OCI-LY7 (cell line): ENCODE measurements around the gene GNG11. TPM values are rescaled to one million over a fixed set of nuclear protein-coding genes. Genes with fewer than 3 reads are reported as not detected.
A peak's percentile ranks its signal among the peaks of the same experiment; 100 is the strongest.
"Not testable (repeated sequence)": the region's sequence is repeated elsewhere in the genome, so short reads cannot be mapped to it uniquely, and the experiment has no call there.

ENCODE experiments used
- BruUV-seq: library from RNA; stranded (reverse); fragments of 400-500 nt; replicated peaks from 2 replicates; lab custom pipeline; 2021; lab: Mats Ljungman, UMichigan
- CTCF ChIA-PET: fragments of 300-600 bp; sonication (Branson Sonifier 250); formaldehyde crosslinking; loops from one replicate; lab custom pipeline; 2022; ENCODE audit warnings: antibody characterized with exemption; ENCODE audit not compliant: unreplicated experiment; lab: Charles Lee
- POLR2A ChIA-PET: fragments of 300-600 bp; sonication (Branson Sonifier 250); formaldehyde crosslinking; loops from one replicate; lab custom pipeline; 2022; ENCODE audit warnings: antibody characterized with exemption; lab: Charles Lee
- DNase-seq: peaks from one replicate; pipeline ENCODE4 v3.0.0-alpha.2; 2015; ENCODE audit warnings: low spot score
- H2AFZ ChIP-seq: fragments of 200-600 bp; sonication (generic), shearing (Covaris generic); 2 replicates; pipeline ENCODE4 v1.6.1; 2014; ENCODE audit warnings: mild to moderate bottlenecking, antibody characterized with exemption, low read length, moderate library complexity
- H3K27ac ChIP-seq: fragments of 200-600 bp; sonication (generic); 2 replicates; pipeline ENCODE4 v1.5.1; 2014; ENCODE audit warnings: mixed run types, low read depth, mild to moderate bottlenecking, moderate library complexity, low read length, inconsistent platforms; ENCODE audit not compliant: poor library complexity, severe bottlenecking
- H3K36me3 ChIP-seq: fragments of 200-600 bp; sonication (generic); 2 replicates; pipeline ENCODE4 v1.6.1; 2014; ENCODE audit warnings: mild to moderate bottlenecking, antibody characterized with exemption, low read length, moderate library complexity, mixed read lengths; ENCODE audit not compliant: insufficient read depth
- H3K4me1 ChIP-seq: fragments of 200-600 bp; sonication (generic); 2 replicates; pipeline ENCODE4 v1.5.1; 2014; ENCODE audit warnings: mild to moderate bottlenecking, low read length; ENCODE audit not compliant: insufficient read depth, poor library complexity, severe bottlenecking
- H3K4me2 ChIP-seq: fragments of 200-600 bp; sonication (generic); 2 replicates; pipeline ENCODE4 v1.6.1; 2014; ENCODE audit warnings: mild to moderate bottlenecking, low read length
- H3K4me3 ChIP-seq: fragments of 200-600 bp; sonication (generic); 2 replicates; pipeline ENCODE4 v1.5.1; 2014; ENCODE audit warnings: mild to moderate bottlenecking, low read depth, low read length; ENCODE audit not compliant: poor library complexity, severe bottlenecking
- H3K79me2 ChIP-seq: fragments of 200-600 bp; sonication (generic); 2 replicates; pipeline ENCODE4 v1.6.1; 2016; ENCODE audit warnings: low read depth, mild to moderate bottlenecking, low read length, moderate library complexity, mixed read lengths; ENCODE audit not compliant: insufficient read depth
- H3K9me2 ChIP-seq: fragments of 200-600 bp; sonication (generic); 2 replicates; pipeline ENCODE4 v1.6.1; 2016; ENCODE audit warnings: mild to moderate bottlenecking, low read length, mixed read lengths; ENCODE audit not compliant: insufficient read depth
- H3K9me3 ChIP-seq: fragments of 200-600 bp; sonication (generic); 2 replicates; pipeline ENCODE4 v1.6.1; 2014; ENCODE audit warnings: mild to moderate bottlenecking, mixed run types, low read length, mixed read lengths
- H4K20me1 ChIP-seq: fragments of 200-600 bp; sonication (generic); 2 replicates; pipeline ENCODE4 v1.6.1; 2014; ENCODE audit warnings: mild to moderate bottlenecking, antibody characterized with exemption, low read length, moderate library complexity, mixed read lengths; ENCODE audit not compliant: insufficient read depth
- EZH2phosphoT487 ChIP-seq: fragments of 200-600 bp; sonication (generic); IDR thresholded peaks from 2 replicates; pipeline ENCODE4 v1.6.1; 2018; ENCODE audit warnings: low read depth, borderline replicate concordance, mild to moderate bottlenecking, mixed run types, antibody characterized with exemption, low read length, moderate library complexity, mixed read lengths
- intact Hi-C: fragments of 100-400 bp; cut with micrococcal nuclease; formaldehyde crosslinking; loops from one replicate; pipeline ENCODE4 v1.10.0; 2022; ENCODE audit not compliant: unreplicated experiment
- total RNA-seq, 2 experiments: library from RNA; depleted of rRNA in 1 of 2; stranded (reverse); fragments of >200 nt in 1 of 2; shearing (Covaris generic) in 1 of 2; gene quantifications; 2 replicates each; pipeline ENCODE4 v1.2.3, GENCODE V29; 2014 to 2022
- TF ChIP-seq, protein P1 (sequence below): fragments of 200-600 bp; sonication (generic); conservative IDR thresholded peaks from 2 replicates; pipeline ENCODE4 v1.5.1; 2014; ENCODE audit warnings: mild to moderate bottlenecking, antibody characterized with exemption, low read length, moderate library complexity, mixed read lengths

GNG11 gene
- total RNA-seq, 2 experiments from 2014 or later, result 0.82 to 1.2 TPM

GRCh38 chr7:93913197-93913596, 8.3 kb upstream of the GNG11 start:
- ChIA-PET POLR2A (no interaction called here), CTCF (no interaction called here)
- peak; percentile 15 for DNase-seq
- Histone ChIP-seq H3K79me2 (no peaks in the 10 kb centered on the region), H3K27ac (no peak overlapping the region), H3K4me3 (no peak overlapping the region), H3K9me2 (no peaks in the 10 kb centered on the region), H3K9me3 (no peaks in the 10 kb centered on the region), H3K4me1 (peaks cover 21% of the 10 kb centered on the region), H4K20me1 (no peaks in the 10 kb centered on the region), H2AFZ (peak overlapping the region; percentile 94), H3K4me2 (0 out of 2 replicates have a peak overlapping the region, but pooled peaks have one; percentile 14), H3K36me3 (no peaks in the 10 kb centered on the region)
- TF ChIP-seq EZH2phosphoT487, result no peak
- TF ChIP-seq, protein P1, sequence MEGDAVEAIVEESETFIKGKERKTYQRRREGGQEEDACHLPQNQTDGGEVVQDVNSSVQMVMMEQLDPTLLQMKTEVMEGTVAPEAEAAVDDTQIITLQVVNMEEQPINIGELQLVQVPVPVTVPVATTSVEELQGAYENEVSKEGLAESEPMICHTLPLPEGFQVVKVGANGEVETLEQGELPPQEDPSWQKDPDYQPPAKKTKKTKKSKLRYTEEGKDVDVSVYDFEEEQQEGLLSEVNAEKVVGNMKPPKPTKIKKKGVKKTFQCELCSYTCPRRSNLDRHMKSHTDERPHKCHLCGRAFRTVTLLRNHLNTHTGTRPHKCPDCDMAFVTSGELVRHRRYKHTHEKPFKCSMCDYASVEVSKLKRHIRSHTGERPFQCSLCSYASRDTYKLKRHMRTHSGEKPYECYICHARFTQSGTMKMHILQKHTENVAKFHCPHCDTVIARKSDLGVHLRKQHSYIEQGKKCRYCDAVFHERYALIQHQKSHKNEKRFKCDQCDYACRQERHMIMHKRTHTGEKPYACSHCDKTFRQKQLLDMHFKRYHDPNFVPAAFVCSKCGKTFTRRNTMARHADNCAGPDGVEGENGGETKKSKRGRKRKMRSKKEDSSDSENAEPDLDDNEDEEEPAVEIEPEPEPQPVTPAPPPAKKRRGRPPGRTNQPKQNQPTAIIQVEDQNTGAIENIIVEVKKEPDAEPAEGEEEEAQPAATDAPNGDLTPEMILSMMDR, result no peak
- intact Hi-C loops, result no loop called here
- BruUV-seq, result no TSS peak

DNA sequence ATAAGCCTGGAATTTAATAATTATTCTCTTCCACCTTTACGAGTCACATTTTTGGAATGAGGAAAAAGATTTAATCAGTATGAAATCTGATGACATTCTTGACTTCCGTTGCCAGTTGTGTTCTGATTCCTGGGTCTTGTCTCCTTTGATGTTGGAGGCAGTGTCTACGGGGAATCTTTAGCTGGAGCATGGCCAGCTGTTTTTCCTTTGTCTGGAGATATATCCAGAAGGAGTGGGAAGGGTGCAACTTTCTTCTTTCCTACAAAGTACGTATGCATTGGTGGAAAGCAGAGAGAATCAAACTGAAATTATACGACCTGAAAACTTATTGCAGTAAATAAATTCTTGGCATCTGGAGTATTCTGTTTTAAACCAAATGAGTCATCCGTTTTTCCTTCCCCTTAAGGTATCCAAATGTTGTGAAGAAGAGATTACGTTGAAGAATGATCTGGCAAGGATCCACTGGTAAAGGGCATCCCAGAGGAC, 6.9 kb upstream of the GNG11 start:
- no TSS peak for BruUV-seq
- ChIA-PET CTCF (no interaction called here), POLR2A (no interaction called here)
- H3K4me1 ChIP-seq, result peaks cover 21% of the 10 kb centered on the region
- TF ChIP-seq, protein P1, result no peak
- TF ChIP-seq EZH2phosphoT487, result no peak
- no peak overlapping the region for H3K4me2 ChIP-seq
- no peaks in the 10 kb centered on the region for H3K79me2 ChIP-seq
- no peak overlapping the region for H2AFZ ChIP-seq
- H4K20me1 ChIP-seq, result no peaks in the 10 kb centered on the region
- no peaks in the 10 kb centered on the region for H3K9me3 ChIP-seq
- H3K4me3 ChIP-seq, result no peak overlapping the region
- intact Hi-C loops, result no loop called here
- H3K27ac ChIP-seq, result no peak overlapping the region
- H3K9me2 ChIP-seq, result no peaks in the 10 kb centered on the region
- DNase-seq, result no peak
- no peaks in the 10 kb centered on the region for H3K36me3 ChIP-seq

- CTCF ChIA-PET, result not testable (repeated sequence)
These were observed 6.2 kb upstream of the GNG11 start for GRCh38 chr7:93915206-93915842.

GRCh38 chr7:93915888-93916287, 5.6 kb upstream of the GNG11 start:
- H4K20me1 ChIP-seq, POLR2A ChIA-PET, H3K9me3 ChIP-seq, H3K9me2 ChIP-seq, H3K4me2 ChIP-seq, intact Hi-C loops, DNase-seq, H3K36me3 ChIP-seq, H3K79me2 ChIP-seq, CTCF ChIA-PET, H3K4me3 ChIP-seq, H3K27ac ChIP-seq, BruUV-seq: not testable (repeated sequence)
- H3K4me1 ChIP-seq, result peaks cover 21% of the 10 kb centered on the region
- peak overlapping the region; percentile 92; the same call in 1 of the 2 replicates for H2AFZ ChIP-seq

More at GRCh38 chr7:93915206-93915842, 6.2 kb upstream of the GNG11 start:
- H3K36me3 ChIP-seq, H4K20me1 ChIP-seq, H3K9me2 ChIP-seq, H3K4me2 ChIP-seq, intact Hi-C loops, BruUV-seq, H3K9me3 ChIP-seq, H3K27ac ChIP-seq, H3K4me3 ChIP-seq, H3K79me2 ChIP-seq, DNase-seq, POLR2A ChIA-PET, H2AFZ ChIP-seq: not testable (repeated sequence)
- peaks cover 21% of the 10 kb centered on the region for H3K4me1 ChIP-seq

- BruUV-seq, intact Hi-C loops, CTCF ChIA-PET: not testable (repeated sequence)
These were observed 5.2 kb upstream of the GNG11 start for GRCh38 chr7:93916315-93916714.

More at GRCh38 chr7:93916315-93916714, 5.2 kb upstream of the GNG11 start:
- H3K9me2 ChIP-seq, H3K79me2 ChIP-seq, H3K27ac ChIP-seq, POLR2A ChIA-PET, H3K9me3 ChIP-seq, H4K20me1 ChIP-seq, DNase-seq, H3K36me3 ChIP-seq: not testable (repeated sequence)
- H3K4me3 ChIP-seq, result peak overlapping the region; percentile 7
- peak overlapping the region; percentile 49 for H3K4me2 ChIP-seq
- peaks cover 21% of the 10 kb centered on the region for H3K4me1 ChIP-seq
- H2AFZ ChIP-seq, result peak overlapping the region; percentile 92
